Adrenal gland (tissue), 5 donors: ENCODE results near the gene NOL9.
"Not testable (repeated sequence)": the region's sequence is repeated elsewhere in the genome, so short reads cannot be mapped to it uniquely, and the experiment has no call there.

Source experiments
- POLR2A ChIP-seq, 2 donors: fragments of 450-650 bp; IDR thresholded peaks; one replicate each; pipeline ENCODE4 v1.6.1; 2017; ENCODE audit warnings: antibody characterized with exemption in 2 of 2, mild to moderate bottlenecking in 2 of 2, moderate library complexity in 1 of 2
- TF ChIP-seq, protein P1 (sequence below), 6 experiments: fragments of 450-650 bp in 4 of 6; fragments of 200-600 bp in 2 of 6; sonication (generic) in 1 of 6; IDR thresholded peaks; 1 replicate in 5 of 6; 2 replicates in 1 of 6; pipeline versions ENCODE4 v1.5.1 to v1.8.0; 2016 to 2021; ENCODE audit warnings: antibody characterized with exemption in 6 of 6, mild to moderate bottlenecking in 2 of 6, moderate library complexity in 1 of 6
- donor health status: DM: no; HTN: no; CAD: no.

DNA sequence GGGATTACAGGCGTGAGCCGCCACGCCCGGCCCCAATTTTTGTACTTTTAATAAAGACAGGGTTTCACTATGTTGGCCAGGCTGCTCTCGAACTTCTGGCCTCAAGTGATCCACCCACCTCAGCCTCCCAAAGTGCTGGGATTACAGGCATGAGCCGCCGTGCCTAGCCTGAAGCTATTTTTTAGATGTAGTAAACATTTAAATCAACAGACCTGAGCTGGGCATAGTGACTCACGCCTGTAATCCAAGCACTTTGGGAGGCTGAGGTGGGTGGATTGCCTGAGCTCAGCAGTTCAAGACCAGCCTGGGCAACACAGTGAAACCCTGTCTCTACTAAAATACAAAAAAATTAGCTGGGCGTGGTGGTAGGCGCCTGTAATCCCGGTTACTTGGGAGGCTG lies 4.8 kb upstream of the NOL9 start:
- not testable (repeated sequence) for TF ChIP-seq POLR2A (IDR thresholded peaks at IDR 0.05)
- TF ChIP-seq, protein P1, sequence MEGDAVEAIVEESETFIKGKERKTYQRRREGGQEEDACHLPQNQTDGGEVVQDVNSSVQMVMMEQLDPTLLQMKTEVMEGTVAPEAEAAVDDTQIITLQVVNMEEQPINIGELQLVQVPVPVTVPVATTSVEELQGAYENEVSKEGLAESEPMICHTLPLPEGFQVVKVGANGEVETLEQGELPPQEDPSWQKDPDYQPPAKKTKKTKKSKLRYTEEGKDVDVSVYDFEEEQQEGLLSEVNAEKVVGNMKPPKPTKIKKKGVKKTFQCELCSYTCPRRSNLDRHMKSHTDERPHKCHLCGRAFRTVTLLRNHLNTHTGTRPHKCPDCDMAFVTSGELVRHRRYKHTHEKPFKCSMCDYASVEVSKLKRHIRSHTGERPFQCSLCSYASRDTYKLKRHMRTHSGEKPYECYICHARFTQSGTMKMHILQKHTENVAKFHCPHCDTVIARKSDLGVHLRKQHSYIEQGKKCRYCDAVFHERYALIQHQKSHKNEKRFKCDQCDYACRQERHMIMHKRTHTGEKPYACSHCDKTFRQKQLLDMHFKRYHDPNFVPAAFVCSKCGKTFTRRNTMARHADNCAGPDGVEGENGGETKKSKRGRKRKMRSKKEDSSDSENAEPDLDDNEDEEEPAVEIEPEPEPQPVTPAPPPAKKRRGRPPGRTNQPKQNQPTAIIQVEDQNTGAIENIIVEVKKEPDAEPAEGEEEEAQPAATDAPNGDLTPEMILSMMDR (IDR thresholded peaks at IDR 0.05) = not testable (repeated sequence)
